GM23338 (cell line): ENCODE data around the gene ARFGEF2.

Experiments used
- CREB1 ChIP-seq: fragments of 250-450 bp; sonication (Bioruptor Pico); IDR thresholded peaks from 2 replicates; pipeline ENCODE4 v1.5.0; 2020; ENCODE audit warnings: low read depth, mild to moderate bottlenecking, moderate library complexity
- CTCF ChIP-seq, 2 experiments: fragments of 200-600 bp in 1 of 2; sonication (generic) in 1 of 2; conservative IDR thresholded peaks; 2 replicates each; pipeline versions ENCODE4 v1.5.1 to v1.6.1; 2016 to 2017; ENCODE audit warnings: antibody characterized with exemption in 2 of 2, low read depth in 2 of 2, mild to moderate bottlenecking in 2 of 2, moderate library complexity in 1 of 2
- ETS1 ChIP-seq: IDR thresholded peaks from 2 replicates; pipeline ENCODE4 v1.6.1; 2016; ENCODE audit warnings: antibody characterized with exemption
- EZH2 ChIP-seq: fragments of 200-600 bp; sonication (generic); IDR thresholded peaks from one replicate; pipeline ENCODE4 v1.8.0; 2017; ENCODE audit warnings: antibody characterized with exemption, mild to moderate bottlenecking, low read depth; ENCODE audit not compliant: unreplicated experiment
- EZH2phosphoT487 ChIP-seq: fragments of 200-600 bp; sonication (generic); IDR thresholded peaks from one replicate; pipeline ENCODE4 v1.8.1; 2018; ENCODE audit warnings: antibody characterized with exemption; ENCODE audit not compliant: unreplicated experiment
- JUNB ChIP-seq: IDR thresholded peaks from one replicate; pipeline ENCODE4 v1.6.1; 2016; ENCODE audit warnings: antibody characterized with exemption; ENCODE audit not compliant: unreplicated experiment
- NANOG ChIP-seq: IDR thresholded peaks from 2 replicates; pipeline ENCODE4 v1.6.1; 2016; ENCODE audit warnings: antibody characterized with exemption, borderline replicate concordance
- POLR2AphosphoS5 ChIP-seq: IDR thresholded peaks from 2 replicates; pipeline ENCODE4 v1.6.1; 2016; ENCODE audit warnings: antibody characterized with exemption, low read depth
- REST ChIP-seq: IDR thresholded peaks from one replicate; pipeline ENCODE4 v1.6.1; 2018; ENCODE audit warnings: antibody characterized with exemption; ENCODE audit not compliant: unreplicated experiment
- STAT1 ChIP-seq: IDR thresholded peaks from one replicate; pipeline ENCODE4 v1.6.1; 2016; ENCODE audit warnings: antibody characterized with exemption; ENCODE audit not compliant: unreplicated experiment
- ZNF114 ChIP-seq: fragments of 250-450 bp; sonication (Bioruptor Pico); IDR thresholded peaks from 2 replicates; pipeline ENCODE4 v1.5.0; 2020; ENCODE audit warnings: mild to moderate bottlenecking, moderate library complexity
- ZNF331 ChIP-seq: fragments of 250-450 bp; sonication (Bioruptor Pico); IDR thresholded peaks from 2 replicates; pipeline ENCODE4 v1.5.0; 2020; ENCODE audit warnings: low read depth, mild to moderate bottlenecking, moderate library complexity

GRCh38 chr20:48885237-48885636 lies 36.3 kb upstream of the ARFGEF2 start:
- TF ChIP-seq CTCF (conservative IDR thresholded peaks at IDR 0.05; ENCODE audit: low read depth in 2 of 2) (no peak), REST (no peak), CREB1 (CRISPR knock-in tag) (no peak), EZH2 (no peak), POLR2AphosphoS5 (no peak), ZNF114 (CRISPR knock-in tag) (no peak), ZNF331 (CRISPR knock-in tag) (no peak), EZH2phosphoT487 (no peak), ETS1 (no peak), JUNB (no peak), NANOG (no peak), STAT1 (no peak)
